ENCODE measurements around the gene NFIX. TPM values are rescaled to one million over a fixed set of nuclear protein-coding genes. Genes with fewer than 3 reads are reported as not detected.
A peak's percentile ranks its signal among the peaks of the same experiment; 100 is the strongest.

The NFIX gene
- total and polyA plus RNA-seq, 2 donors (not counting 1 experiment from before 2014, with no cell fraction given): 35.7 to 74.8 TPM

- TF ChIP-seq EZH2 (IDR thresholded peaks at IDR 0.05; ENCODE audit: low read length, missing control alignments) (no peak), CTCF (conservative IDR thresholded peaks at IDR 0.05 in 1 of 2, IDR thresholded peaks at IDR 0.05 in 1 of 2; ENCODE audit: low read depth in 1 of 2, low read length in 2 of 2) (no peak)
- Histone ChIP-seq H3K4me1 (ENCODE audit: control insufficient read depth, extremely low read depth, insufficient read depth, low read length) (peaks cover 36% of the 10 kb centered on the region), H3K36me3 (ENCODE audit: control insufficient read depth, insufficient read depth, low read length) (no peaks in the 10 kb centered on the region), H3K9me3 (ENCODE audit: control insufficient read depth, insufficient read depth, low read depth, low read length) (no peaks in the 10 kb centered on the region), H3K4me2 (ENCODE audit: extremely low read depth, insufficient read depth, low read length) (peak overlapping the region; percentile 98), H3K27ac (ENCODE audit: insufficient read depth, low read length) (peak overlapping the region; percentile 86), H2AFZ (ENCODE audit: low read length) (no peak overlapping the region), H3K4me3 (replicated peaks in 1 of 4; ENCODE audit: control extremely low read depth in 1 of 4, insufficient read depth in 1 of 4, low read depth in 3 of 4, low read length in 4 of 4) (peak overlapping the region; percentile 1 to 53 (median 22)), H4K20me1 (ENCODE audit: control insufficient read depth, extremely low read depth, insufficient read depth, low read length) (no peaks in the 10 kb centered on the region), H3K27me3 (ENCODE audit: control insufficient read depth, insufficient read depth, low read length) (no peaks in the 10 kb centered on the region), H3K9ac (ENCODE audit: insufficient read depth, low read length) (peak overlapping the region; percentile 25), H3K79me2 (ENCODE audit: control insufficient read depth, insufficient read depth, low read length) (peaks cover 88% of the 10 kb centered on the region)
- peak; percentile 60 to 80 for DNase-seq (ENCODE audit: low read depth in 2 of 2)
These were observed 23.0 kb downstream of the NFIX start for GRCh38 chr19:13018035-13018914.

- no peak for DNase-seq (ENCODE audit: low read depth in 2 of 2)
- TF ChIP-seq EZH2 (IDR thresholded peaks at IDR 0.05; ENCODE audit: low read length, missing control alignments): no peak
- no peak for TF ChIP-seq CTCF (conservative IDR thresholded peaks at IDR 0.05 in 1 of 2, IDR thresholded peaks at IDR 0.05 in 1 of 2; ENCODE audit: low read depth in 1 of 2, low read length in 2 of 2)
- H4K20me1 ChIP-seq (ENCODE audit: control insufficient read depth, extremely low read depth, insufficient read depth, low read length): no peaks in the 10 kb centered on the region
- no peak overlapping the region for H2AFZ ChIP-seq (ENCODE audit: low read length)
- no peaks in the 10 kb centered on the region for H3K36me3 ChIP-seq (ENCODE audit: control insufficient read depth, insufficient read depth, low read length)
- H3K9me3 ChIP-seq (ENCODE audit: control insufficient read depth, insufficient read depth, low read depth, low read length): no peaks in the 10 kb centered on the region
- H3K27ac ChIP-seq (ENCODE audit: insufficient read depth, low read length): peak overlapping the region; percentile 86
- peaks cover 82% of the 10 kb centered on the region for H3K79me2 ChIP-seq (ENCODE audit: control insufficient read depth, insufficient read depth, low read length)
- H3K27me3 ChIP-seq (ENCODE audit: control insufficient read depth, insufficient read depth, low read length): no peaks in the 10 kb centered on the region
- H3K9ac ChIP-seq (ENCODE audit: insufficient read depth, low read length): peak overlapping the region; percentile 38
- H3K4me2 ChIP-seq (ENCODE audit: extremely low read depth, insufficient read depth, low read length): peak overlapping the region; percentile 91
- peaks cover 32% of the 10 kb centered on the region for H3K4me1 ChIP-seq (ENCODE audit: control insufficient read depth, extremely low read depth, insufficient read depth, low read length)
- peak overlapping the region in 1 of 4 experiments; percentile 53 for H3K4me3 ChIP-seq (replicated peaks in 1 of 4; ENCODE audit: control extremely low read depth in 1 of 4, insufficient read depth in 1 of 4, low read depth in 3 of 4, low read length in 4 of 4)
These were observed 24.1 kb downstream of the NFIX start for GRCh38 chr19:13019332-13019731.

GRCh38 chr19:13020002-13020414, 24.7 kb downstream of the NFIX start:
- Histone ChIP-seq H3K4me2 (ENCODE audit: extremely low read depth, insufficient read depth, low read length) (peak overlapping the region; percentile 18), H3K36me3 (ENCODE audit: control insufficient read depth, insufficient read depth, low read length) (no peaks in the 10 kb centered on the region), H3K4me3 (replicated peaks in 1 of 4; ENCODE audit: control extremely low read depth in 1 of 4, insufficient read depth in 1 of 4, low read depth in 3 of 4, low read length in 4 of 4) (peak overlapping the region in 1 of 4 experiments; percentile 31), H3K27ac (ENCODE audit: insufficient read depth, low read length) (peak overlapping the region; percentile 34), H3K27me3 (ENCODE audit: control insufficient read depth, insufficient read depth, low read length) (no peaks in the 10 kb centered on the region), H3K79me2 (ENCODE audit: control insufficient read depth, insufficient read depth, low read length) (peaks cover 82% of the 10 kb centered on the region), H4K20me1 (ENCODE audit: control insufficient read depth, extremely low read depth, insufficient read depth, low read length) (no peaks in the 10 kb centered on the region), H3K9me3 (ENCODE audit: control insufficient read depth, insufficient read depth, low read depth, low read length) (no peaks in the 10 kb centered on the region), H3K9ac (ENCODE audit: insufficient read depth, low read length) (no peak overlapping the region), H3K4me1 (ENCODE audit: control insufficient read depth, extremely low read depth, insufficient read depth, low read length) (peaks cover 29% of the 10 kb centered on the region), H2AFZ (ENCODE audit: low read length) (no peak overlapping the region)
- peak in 1 of 2 donors; percentile 75 for DNase-seq (ENCODE audit: low read depth in 2 of 2)
- TF ChIP-seq EZH2 (IDR thresholded peaks at IDR 0.05; ENCODE audit: low read length, missing control alignments) (no peak), CTCF (conservative IDR thresholded peaks at IDR 0.05 in 1 of 2, IDR thresholded peaks at IDR 0.05 in 1 of 2; ENCODE audit: low read depth in 1 of 2, low read length in 2 of 2) (no peak)
